Astrocyte of the cerebellum (primary cell): ENCODE measurements around the gene PPP2R1B.

Source experiments
- DNase-seq: peaks from one replicate; pipeline ENCODE4 v3.0.0-alpha.2; 2011; ENCODE audit warnings: low read depth
- H3K4me3 ChIP-seq: 2 replicates; pipeline ENCODE4 v1.5.1; 2011; ENCODE audit warnings: mild to moderate bottlenecking, low read depth, low read length, moderate library complexity
- CTCF ChIP-seq: IDR thresholded peaks from 2 replicates; pipeline ENCODE4 v1.5.1; 2012; ENCODE audit warnings: low read length, low read depth, moderate library complexity, mild to moderate bottlenecking; ENCODE audit errors: missing control alignments
- in situ Hi-C: cut with HindIII; loops from 2 replicates; pipeline ENCODE4 v1.10.0; 2017; ENCODE audit warnings: low sequenced_read_pairs

Gene PPP2R1B

GRCh38 chr11:111735262-111736116 lies 30.7 kb downstream of the PPP2R1B start:
- DNase-seq, result peak; percentile 96
- no peak overlapping the region for H3K4me3 ChIP-seq
- in situ Hi-C loops, result no loop called here
- TF ChIP-seq CTCF, result no peak

- TF ChIP-seq CTCF, result no peak
- in situ Hi-C loops, result no loop called here
- no peak for DNase-seq
- no peak overlapping the region for H3K4me3 ChIP-seq
Observed at GRCh38 chr11:111734954-111735261, 31.3 kb downstream of the PPP2R1B start.

DNA sequence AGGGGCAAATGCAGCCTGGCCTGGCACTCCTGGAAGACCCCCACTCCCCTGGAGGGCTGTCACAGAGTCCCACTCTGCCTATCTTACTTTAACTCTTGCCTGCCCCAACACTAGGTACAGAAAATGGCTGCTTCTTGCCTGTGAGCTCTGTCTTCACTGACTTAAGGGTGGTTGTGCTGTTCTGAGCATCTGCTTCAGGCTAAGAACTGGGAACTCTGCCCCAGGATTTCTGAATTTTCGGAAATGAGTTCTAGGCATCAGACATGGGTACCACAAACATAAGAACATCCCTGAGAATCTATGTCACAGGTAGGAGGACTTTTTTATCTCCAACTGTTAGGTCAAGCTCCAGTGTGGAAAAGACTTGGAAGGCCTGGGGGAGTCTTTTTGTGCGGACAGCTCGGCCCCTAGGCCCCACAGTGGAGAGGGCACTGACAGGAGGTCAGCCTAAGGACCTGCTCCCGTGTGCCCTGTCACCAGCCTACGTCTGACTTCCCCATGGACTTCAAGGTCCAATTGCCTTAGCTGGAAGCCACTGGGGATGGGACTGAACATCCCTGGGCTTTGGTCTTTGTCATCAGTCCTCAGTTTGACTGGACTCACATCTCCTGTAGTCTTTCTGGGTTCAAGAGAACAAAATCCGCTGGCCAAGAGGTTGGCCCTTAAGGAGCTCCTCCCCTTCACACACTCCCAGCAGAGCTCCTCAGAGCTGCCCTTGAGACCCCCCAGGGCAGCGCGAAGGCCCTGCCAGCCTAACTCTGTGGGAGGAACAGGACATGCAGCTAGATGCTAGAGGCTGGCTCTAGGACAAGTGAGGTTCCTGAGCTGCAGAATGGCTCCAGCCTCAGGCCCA lies 31.9 kb downstream of the PPP2R1B start:
- no peak overlapping the region for H3K4me3 ChIP-seq
- no peak for TF ChIP-seq CTCF
- no peak for DNase-seq
- in situ Hi-C loops, result no loop called here

DNA sequence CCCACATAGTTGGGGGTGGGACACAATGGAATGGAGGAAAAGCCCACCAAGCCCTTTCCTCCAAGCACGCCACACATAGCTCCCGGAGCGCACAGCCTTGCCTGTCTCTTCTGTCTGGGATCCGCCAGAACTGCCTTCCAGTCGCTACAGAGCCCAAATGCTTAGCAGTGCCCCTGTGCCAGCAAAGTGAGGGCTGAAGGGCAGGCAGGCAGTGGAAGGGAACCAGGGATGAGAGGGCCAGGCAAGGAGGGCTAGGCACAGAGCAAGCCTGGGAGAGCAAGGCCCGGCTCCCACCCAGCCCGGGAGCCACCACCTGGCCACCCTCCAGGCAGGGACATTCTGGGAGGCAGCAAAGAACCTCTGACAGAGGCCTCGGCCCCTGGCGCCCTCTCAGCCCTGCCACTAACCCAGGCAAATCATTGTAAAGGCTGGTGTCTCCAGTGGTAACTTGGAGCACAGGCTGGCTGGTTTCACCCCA lies 32.5 kb downstream of the PPP2R1B start:
- in situ Hi-C loops, result no loop called here
- TF ChIP-seq CTCF, result no peak
- DNase-seq, result no peak
- no peak overlapping the region for H3K4me3 ChIP-seq

GRCh38 chr11:111733016-111733415 lies 33.2 kb downstream of the PPP2R1B start:
- H3K4me3 ChIP-seq, result no peak overlapping the region
- in situ Hi-C loops, result no loop called here
- peak; percentile 84 for DNase-seq
- no peak for TF ChIP-seq CTCF

- H3K4me3 ChIP-seq, result no peak overlapping the region
- no peak for TF ChIP-seq CTCF
- in situ Hi-C loops, result no loop called here
- DNase-seq, result no peak
Observed at GRCh38 chr11:111731821-111732220, 34.4 kb downstream of the PPP2R1B start.
